Mesendoderm (in vitro differentiated cells): ENCODE data around the gene FAM117A. TPM values are rescaled to one million over a fixed set of nuclear protein-coding genes. Genes with fewer than 3 reads are reported as not detected.

Experiments
- DNase-seq: peaks from one replicate; pipeline ENCODE4 v3.0.0; 2013
- H2AK5ac ChIP-seq: 2 replicates; pipeline ENCODE4 v1.6.1; 2013; ENCODE audit warnings: low read length, inconsistent platforms
- H2BK120ac ChIP-seq: 2 replicates; pipeline ENCODE4 v1.6.1; 2013; ENCODE audit warnings: low read depth, mild to moderate bottlenecking, low read length, moderate library complexity, mixed read lengths
- H2BK15ac ChIP-seq: replicated peaks from 2 replicates; pipeline ENCODE4 v1.6.1; 2013; ENCODE audit warnings: low read depth, mild to moderate bottlenecking, moderate library complexity
- H2BK5ac ChIP-seq: 2 replicates; pipeline ENCODE4 v1.6.1; 2013; ENCODE audit warnings: low read length, inconsistent platforms
- H3K18ac ChIP-seq: 2 replicates; pipeline ENCODE4 v1.6.1; 2013; ENCODE audit warnings: mild to moderate bottlenecking, low read length, mixed read lengths
- H3K23ac ChIP-seq: one replicate; pipeline ENCODE4 v1.6.1; 2013; ENCODE audit warnings: low read length
- H3K27ac ChIP-seq: 2 replicates; pipeline ENCODE4 v1.5.1; 2013; ENCODE audit warnings: low read depth, mild to moderate bottlenecking, inconsistent platforms, low read length, moderate library complexity
- H3K27me3 ChIP-seq: 2 replicates; pipeline ENCODE4 v1.6.1; 2013; ENCODE audit warnings: low read length, control low read depth, mild to moderate bottlenecking, inconsistent platforms; ENCODE audit not compliant: insufficient read depth, poor library complexity
- H3K36me3 ChIP-seq: 2 replicates; pipeline ENCODE4 v1.6.1; 2013; ENCODE audit warnings: low read length, inconsistent platforms; ENCODE audit not compliant: control insufficient read depth, insufficient read depth
- H3K4ac ChIP-seq: one replicate; pipeline ENCODE4 v1.6.1; 2013; ENCODE audit warnings: low read depth, mild to moderate bottlenecking, low read length, moderate library complexity
- H3K4me1 ChIP-seq: 2 replicates; pipeline ENCODE4 v1.6.1; 2013; ENCODE audit warnings: low read depth, low read length, inconsistent platforms; ENCODE audit not compliant: control insufficient read depth
- H3K4me2 ChIP-seq: 2 replicates; pipeline ENCODE4 v1.6.1; 2013; ENCODE audit warnings: low read length
- H3K4me3 ChIP-seq: 2 replicates; pipeline ENCODE4 v1.5.1; 2013; ENCODE audit warnings: mild to moderate bottlenecking, low read length
- H3K56ac ChIP-seq: one replicate; pipeline ENCODE4 v1.6.1; 2013; ENCODE audit warnings: low read length
- H3K79me1 ChIP-seq: 2 replicates; pipeline ENCODE4 v1.6.1; 2013; ENCODE audit warnings: low read length, inconsistent platforms
- H3K79me2 ChIP-seq: 2 replicates; pipeline ENCODE4 v1.6.1; 2013; ENCODE audit warnings: mild to moderate bottlenecking, low read length; ENCODE audit not compliant: control insufficient read depth, insufficient read depth
- H3K9ac ChIP-seq: 2 replicates; pipeline ENCODE4 v1.6.1; 2013; ENCODE audit warnings: low read length, inconsistent platforms
- H4K5ac ChIP-seq: one replicate; pipeline ENCODE4 v1.6.1; 2013; ENCODE audit warnings: low read length
- H4K8ac ChIP-seq: one replicate; pipeline ENCODE4 v1.6.1; 2013; ENCODE audit warnings: low read depth, mild to moderate bottlenecking, control low read depth, low read length, moderate library complexity
- WGBS: extraction: QIAGEN DNeasy Blood & Tissue Kit; methylation state at CpG from one replicate; pipeline ENCODE4 v1.1.7; 2013; ENCODE audit warnings: low lambda C conversion rate, missing lambda C conversion rate; ENCODE audit not compliant: insufficient coverage; ENCODE audit errors: extremely low coverage; 5-methylcytosine and 5-hydroxymethylcytosine counted together
- polyA plus RNA-seq, 2 experiments: library from polyadenylated mRNA; stranded (reverse); fragments of 200-250 nt; gene quantifications; one replicate each; pipeline ENCODE4 v1.2.3, GENCODE V29; 2013

Gene FAM117A, protein sequence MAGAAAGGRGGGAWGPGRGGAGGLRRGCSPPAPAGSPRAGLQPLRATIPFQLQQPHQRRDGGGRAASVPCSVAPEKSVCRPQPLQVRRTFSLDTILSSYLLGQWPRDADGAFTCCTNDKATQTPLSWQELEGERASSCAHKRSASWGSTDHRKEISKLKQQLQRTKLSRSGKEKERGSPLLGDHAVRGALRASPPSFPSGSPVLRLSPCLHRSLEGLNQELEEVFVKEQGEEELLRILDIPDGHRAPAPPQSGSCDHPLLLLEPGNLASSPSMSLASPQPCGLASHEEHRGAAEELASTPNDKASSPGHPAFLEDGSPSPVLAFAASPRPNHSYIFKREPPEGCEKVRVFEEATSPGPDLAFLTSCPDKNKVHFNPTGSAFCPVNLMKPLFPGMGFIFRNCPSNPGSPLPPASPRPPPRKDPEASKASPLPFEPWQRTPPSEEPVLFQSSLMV
- polyA plus RNA-seq (2013, experiment 1 of 2): 18.5 TPM
- polyA plus RNA-seq (2013, experiment 2 of 2): 19.6 TPM

DNA sequence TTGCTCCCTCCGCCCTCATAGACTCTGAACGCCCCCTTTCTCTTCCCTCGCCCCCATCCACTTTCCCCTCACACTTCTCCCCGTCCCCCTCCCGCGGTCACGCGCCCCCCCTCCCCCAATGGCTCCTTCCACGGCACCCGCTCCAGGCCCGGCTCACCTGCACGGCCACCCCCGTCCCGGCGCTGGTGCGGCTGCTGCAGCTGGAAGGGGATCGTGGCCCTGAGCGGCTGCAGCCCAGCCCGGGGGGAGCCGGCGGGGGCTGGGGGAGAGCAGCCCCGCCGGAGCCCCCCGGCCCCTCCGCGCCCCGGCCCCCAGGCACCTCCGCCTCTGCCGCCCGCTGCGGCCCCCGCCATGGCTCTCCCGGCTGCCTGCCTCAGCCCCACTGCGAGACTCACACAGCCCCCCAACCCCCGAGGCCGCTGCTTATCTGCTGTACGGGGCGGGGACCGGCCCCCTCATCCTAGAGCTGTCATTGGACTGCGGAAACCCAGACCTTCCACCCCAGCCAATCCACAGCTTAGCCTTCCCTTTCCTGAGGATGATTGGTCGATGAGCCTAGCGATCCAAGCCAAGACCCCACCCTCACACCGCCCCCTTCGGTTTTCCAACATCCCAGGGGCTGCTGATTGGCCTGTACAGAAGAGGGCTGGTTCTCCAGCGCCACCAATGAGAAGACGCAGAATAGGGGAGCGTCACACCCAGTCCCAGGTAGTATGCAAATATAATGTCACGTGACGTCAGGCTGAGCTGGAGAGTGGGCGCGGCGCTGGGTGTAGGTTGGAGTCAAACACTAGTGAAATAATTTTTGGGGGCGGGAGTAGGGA lies at the start of gene FAM117A:
Gene FAM117A, minus strand, starts transcription at position 397 of the 824 bp plus-strand sequence. Its CDS starts 44 bp downstream, at position 353.
- no CpG with 5 or more reads among the region's 53 CpGs for WGBS
- no peak within 1 kb of the TSS for H4K8ac ChIP-seq

DNA sequence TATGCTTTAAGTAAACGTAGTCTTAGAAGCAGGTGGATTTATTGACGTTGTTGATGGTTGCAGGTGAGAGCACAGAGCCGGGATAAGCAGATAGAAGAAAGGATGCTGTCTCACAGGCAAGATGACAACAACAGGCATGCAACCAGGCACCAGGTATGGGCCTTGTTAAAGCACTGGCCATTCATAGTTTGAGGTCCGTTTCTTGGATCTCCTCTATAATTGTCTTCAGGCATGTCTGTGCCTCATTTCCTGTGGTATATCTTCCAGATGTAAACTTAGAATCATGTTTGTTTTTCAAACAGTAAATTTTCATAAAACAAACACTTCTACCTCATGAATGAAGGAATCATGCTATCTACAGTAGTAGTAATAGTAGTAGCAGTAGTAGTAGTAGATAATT lies 45.1 kb upstream of the FAM117A start:
- Histone ChIP-seq H2AK5ac (no peak overlapping the region), H3K56ac (no peak overlapping the region), H3K4ac (no peak overlapping the region), H3K23ac (no peak overlapping the region), H3K79me1 (peaks cover 4% of the 10 kb centered on the region), H3K36me3 (peaks cover 1% of the 10 kb centered on the region), H3K27ac (no peak overlapping the region), H3K79me2 (peaks cover 4% of the 10 kb centered on the region), H2BK120ac (no peak overlapping the region), H3K4me1 (peaks cover under 1% of the 10 kb centered on the region), H4K8ac (no peak overlapping the region), H2BK5ac (no peak overlapping the region), H3K18ac (no peak overlapping the region), H3K4me2 (no peak overlapping the region), H3K27me3 (no peaks in the 10 kb centered on the region), H2BK15ac (no peak overlapping the region), H4K5ac (no peak overlapping the region), H3K4me3 (no peak overlapping the region), H3K9ac (no peak overlapping the region)
- no peak for DNase-seq
- WGBS: no CpG with 5 or more reads among the region's 4 CpGs

More for the DNA sequence above, at the start of gene FAM117A:
- no peak within 1 kb of the TSS for H2AK5ac ChIP-seq
- no peak within 1 kb of the TSS for H3K23ac ChIP-seq
- H3K4me2 ChIP-seq: peak within 1 kb of the TSS; percentile 96
- no peak within 1 kb of the TSS for H2BK120ac ChIP-seq
- peak within 1 kb of the TSS; percentile 89 for H3K56ac ChIP-seq
- peak within 1 kb of the TSS; percentile 43 for H3K18ac ChIP-seq
- peak within 1 kb of the TSS; percentile 72 for H3K4me3 ChIP-seq
- no peak within 1 kb of the TSS for H4K5ac ChIP-seq
- H2BK5ac ChIP-seq: no peak within 1 kb of the TSS
- no peak within 1 kb of the TSS for H3K27ac ChIP-seq
- peaks cover 2% of the 10 kb centered on the region for H3K4me1 ChIP-seq
- peak within 1 kb of the TSS; percentile 72 for H3K9ac ChIP-seq
- DNase-seq: peak; percentile 100
- no peaks in the 10 kb centered on the region for H3K27me3 ChIP-seq
- no peaks in the 10 kb centered on the region for H3K36me3 ChIP-seq
- H3K4ac ChIP-seq: no peak within 1 kb of the TSS
- peaks cover 7% of the 10 kb centered on the region for H3K79me1 ChIP-seq
- H2BK15ac ChIP-seq: no peak within 1 kb of the TSS
- peaks cover 6% of the 10 kb centered on the region for H3K79me2 ChIP-seq

DNA sequence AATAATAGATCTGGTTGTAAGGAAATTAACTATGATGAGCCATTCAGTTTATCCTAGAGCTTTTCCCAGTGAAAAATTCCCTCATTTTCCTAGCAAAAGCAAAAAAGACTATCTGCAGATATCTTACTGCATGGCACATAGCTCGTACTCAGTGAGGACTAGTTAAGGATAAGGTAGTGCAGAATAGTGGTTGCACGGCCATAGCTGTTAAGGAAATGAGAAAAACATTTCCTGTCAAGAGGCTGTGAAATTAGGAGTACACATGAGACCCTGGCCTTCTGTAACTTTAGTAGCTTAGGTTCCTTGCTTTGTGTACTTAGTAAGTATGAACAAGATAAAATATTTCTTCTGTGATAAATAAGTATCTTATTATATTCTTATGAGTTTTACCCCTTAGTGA lies 34.8 kb upstream of the FAM117A start:
- no peak overlapping the region for H3K4me3 ChIP-seq
- H3K4me1 ChIP-seq: no peaks in the 10 kb centered on the region
- H4K5ac ChIP-seq: no peak overlapping the region
- H3K4ac ChIP-seq: no peak overlapping the region
- no peak overlapping the region for H3K9ac ChIP-seq
- H4K8ac ChIP-seq: no peak overlapping the region
- no peaks in the 10 kb centered on the region for H3K27me3 ChIP-seq
- H3K79me1 ChIP-seq: peaks cover 12% of the 10 kb centered on the region
- H2BK5ac ChIP-seq: no peak overlapping the region
- H3K18ac ChIP-seq: no peak overlapping the region
- peaks cover 6% of the 10 kb centered on the region for H3K36me3 ChIP-seq
- peaks cover 15% of the 10 kb centered on the region for H3K79me2 ChIP-seq
- H3K56ac ChIP-seq: no peak overlapping the region
- H3K4me2 ChIP-seq: no peak overlapping the region
- WGBS: no CpG with 5 or more reads among the region's 2 CpGs
- no peak for DNase-seq
- no peak overlapping the region for H3K27ac ChIP-seq
- H2BK15ac ChIP-seq: no peak overlapping the region
- no peak overlapping the region for H2AK5ac ChIP-seq
- no peak overlapping the region for H3K23ac ChIP-seq
- no peak overlapping the region for H2BK120ac ChIP-seq

DNA sequence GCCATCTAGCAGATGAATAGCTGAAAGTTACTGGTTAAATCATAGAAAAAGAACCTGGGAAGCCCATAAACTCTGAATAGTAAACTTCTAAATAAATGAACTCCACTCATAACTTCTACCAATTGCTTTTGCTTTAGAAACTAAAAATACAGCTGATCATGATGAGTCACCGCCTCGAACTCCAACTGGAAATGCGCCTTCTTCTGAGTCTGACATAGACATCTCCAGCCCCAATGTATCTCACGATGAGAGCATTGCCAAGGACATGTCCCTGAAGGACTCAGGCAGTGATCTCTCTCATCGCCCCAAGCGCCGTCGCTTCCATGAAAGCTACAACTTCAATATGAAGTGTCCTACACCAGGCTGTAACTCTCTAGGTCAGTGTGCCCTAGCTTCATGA lies 34.3 kb upstream of the FAM117A start:
- Histone ChIP-seq H2BK15ac (no peak overlapping the region), H3K4me3 (no peak overlapping the region), H3K4me2 (no peak overlapping the region), H4K8ac (no peak overlapping the region), H3K23ac (no peak overlapping the region), H3K27me3 (no peaks in the 10 kb centered on the region), H3K79me1 (peaks cover 12% of the 10 kb centered on the region), H3K79me2 (peaks cover 16% of the 10 kb centered on the region), H2BK120ac (no peak overlapping the region), H2BK5ac (no peak overlapping the region), H3K27ac (no peak overlapping the region), H4K5ac (no peak overlapping the region), H3K4ac (no peak overlapping the region), H3K36me3 (peaks cover 6% of the 10 kb centered on the region), H3K18ac (no peak overlapping the region), H2AK5ac (no peak overlapping the region), H3K56ac (no peak overlapping the region), H3K4me1 (no peaks in the 10 kb centered on the region), H3K9ac (no peak overlapping the region)
- no peak for DNase-seq
- no CpG with 5 or more reads among the region's 8 CpGs for WGBS

DNA sequence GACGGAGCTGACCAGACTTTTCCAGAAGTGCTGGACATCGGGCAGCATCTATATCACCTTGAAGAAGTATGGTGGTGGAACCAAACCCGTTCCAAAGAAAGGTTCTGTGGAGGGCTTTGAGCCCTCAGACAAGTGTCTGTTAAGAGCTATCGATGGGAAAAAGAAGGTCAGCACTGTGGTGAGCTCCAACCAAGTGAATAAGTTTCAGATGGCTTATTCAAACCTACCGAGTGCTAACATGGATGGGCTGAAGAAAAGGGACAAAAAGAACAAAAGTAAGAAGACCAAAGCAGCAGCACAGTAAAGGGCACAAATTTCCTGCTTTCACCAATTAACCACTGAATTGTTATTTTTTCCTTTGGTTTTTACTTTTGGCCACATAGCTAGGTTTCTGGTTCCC lies 31.4 kb upstream of the FAM117A start:
- Histone ChIP-seq H3K27me3 (no peaks in the 10 kb centered on the region), H3K79me1 (peaks cover 12% of the 10 kb centered on the region), H3K4me3 (no peak overlapping the region), H3K23ac (no peak overlapping the region), H4K5ac (no peak overlapping the region), H2BK120ac (no peak overlapping the region), H4K8ac (no peak overlapping the region), H2AK5ac (no peak overlapping the region), H3K4ac (no peak overlapping the region), H3K79me2 (peaks cover 31% of the 10 kb centered on the region), H3K36me3 (peaks cover 9% of the 10 kb centered on the region), H3K4me1 (no peaks in the 10 kb centered on the region), H2BK5ac (no peak overlapping the region), H3K18ac (no peak overlapping the region), H3K9ac (no peak overlapping the region), H3K56ac (no peak overlapping the region), H2BK15ac (no peak overlapping the region), H3K27ac (no peak overlapping the region), H3K4me2 (no peak overlapping the region)
- WGBS: no CpG with 5 or more reads among the region's 5 CpGs
- no peak for DNase-seq
